GM12891 (cell line): ENCODE results near the gene TULP4.
"Not testable (repeated sequence)": the region's sequence is repeated elsewhere in the genome, so short reads cannot be mapped to it uniquely, and the experiment has no call there.

ENCODE experiments used
- DNase-seq: peaks from one replicate; pipeline ENCODE4 v3.0.0; 2011; ENCODE audit warnings: low spot score; ENCODE audit not compliant: insufficient read length
- FAIRE-seq: peaks from 2 replicates; lab custom pipeline; 2011; peaks lifted over from hg19 to GRCh38; lab: Jason Lieb, UNC
- PAX5 ChIP-seq: IDR thresholded peaks from 2 replicates; pipeline ENCODE4 v1.6.1; 2011; ENCODE audit warnings: low read length, moderate library complexity, mild to moderate bottlenecking; ENCODE audit not compliant: insufficient read depth, severe bottlenecking
- POLR2A ChIP-seq: IDR thresholded peaks from 2 replicates; pipeline ENCODE4 v1.6.1; 2011; ENCODE audit warnings: low read depth, low read length, control low read depth
- POLR2AphosphoS5 ChIP-seq: IDR thresholded peaks from 2 replicates; pipeline ENCODE4 v1.6.1; 2011; ENCODE audit warnings: low read depth, low read length, control low read depth
- POU2F2 ChIP-seq: IDR thresholded peaks from 2 replicates; pipeline ENCODE4 v1.6.1; 2011; ENCODE audit warnings: low read depth, mild to moderate bottlenecking, control low read depth, low read length, moderate library complexity
- SPI1 ChIP-seq: IDR thresholded peaks from 2 replicates; pipeline ENCODE4 v1.6.1; 2011; ENCODE audit warnings: low read depth, low read length, control low read depth
- TAF1 ChIP-seq: IDR thresholded peaks from 2 replicates; pipeline ENCODE4 v1.6.1; 2011; ENCODE audit warnings: low read depth, low read length, control low read depth

TULP4 gene

DNA sequence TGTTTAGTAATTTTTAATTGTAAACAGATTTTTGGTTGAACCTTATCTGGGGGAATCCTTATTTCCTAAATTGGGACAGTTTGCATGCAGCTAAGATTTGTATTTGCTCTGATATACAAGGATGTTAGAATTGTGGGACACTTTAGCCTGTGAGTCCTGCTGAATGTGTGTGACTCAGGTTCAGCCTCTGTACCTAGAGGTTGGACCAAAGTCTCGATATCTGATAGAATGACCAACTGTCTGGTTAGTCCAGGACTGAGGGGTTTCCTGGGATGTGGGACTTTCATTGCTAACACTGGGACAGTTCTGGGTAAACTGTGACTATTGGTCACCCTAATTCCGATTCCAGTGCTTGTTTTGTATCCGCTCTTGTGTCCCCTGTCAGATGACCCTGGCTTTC, 20.2 kb upstream of the TULP4 start:
- FAIRE-seq (peak; percentile 67), DNase-seq (no peak)
- no peak for TF ChIP-seq POLR2AphosphoS5
- no peak for TF ChIP-seq POU2F2
- TF ChIP-seq POLR2A = no peak
- TF ChIP-seq TAF1 = no peak
- TF ChIP-seq PAX5 = no peak
- TF ChIP-seq SPI1 = no peak

DNA sequence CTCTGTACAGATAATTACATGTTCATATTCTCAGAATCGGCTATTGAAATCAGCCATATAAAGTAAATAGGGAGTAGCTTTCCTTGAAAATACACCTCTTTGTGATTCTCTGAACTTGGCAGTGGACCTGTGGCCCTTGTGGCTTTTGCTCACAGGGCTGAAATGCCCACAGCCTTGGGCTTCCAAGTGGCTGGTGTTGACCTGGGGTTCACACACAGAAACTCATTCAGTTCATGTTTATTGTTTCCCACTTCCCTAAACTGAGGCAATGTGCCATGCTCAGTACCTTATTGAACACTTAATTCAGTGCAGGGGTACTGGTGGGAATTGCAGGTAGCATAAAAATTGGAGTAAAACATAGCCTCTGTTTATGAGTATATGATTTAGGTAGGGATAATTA, 19.1 kb upstream of the TULP4 start:
- FAIRE-seq (peak; percentile 74), DNase-seq (no peak)
- TF ChIP-seq SPI1 (peak; percentile 92), POLR2AphosphoS5 (no peak)

DNA sequence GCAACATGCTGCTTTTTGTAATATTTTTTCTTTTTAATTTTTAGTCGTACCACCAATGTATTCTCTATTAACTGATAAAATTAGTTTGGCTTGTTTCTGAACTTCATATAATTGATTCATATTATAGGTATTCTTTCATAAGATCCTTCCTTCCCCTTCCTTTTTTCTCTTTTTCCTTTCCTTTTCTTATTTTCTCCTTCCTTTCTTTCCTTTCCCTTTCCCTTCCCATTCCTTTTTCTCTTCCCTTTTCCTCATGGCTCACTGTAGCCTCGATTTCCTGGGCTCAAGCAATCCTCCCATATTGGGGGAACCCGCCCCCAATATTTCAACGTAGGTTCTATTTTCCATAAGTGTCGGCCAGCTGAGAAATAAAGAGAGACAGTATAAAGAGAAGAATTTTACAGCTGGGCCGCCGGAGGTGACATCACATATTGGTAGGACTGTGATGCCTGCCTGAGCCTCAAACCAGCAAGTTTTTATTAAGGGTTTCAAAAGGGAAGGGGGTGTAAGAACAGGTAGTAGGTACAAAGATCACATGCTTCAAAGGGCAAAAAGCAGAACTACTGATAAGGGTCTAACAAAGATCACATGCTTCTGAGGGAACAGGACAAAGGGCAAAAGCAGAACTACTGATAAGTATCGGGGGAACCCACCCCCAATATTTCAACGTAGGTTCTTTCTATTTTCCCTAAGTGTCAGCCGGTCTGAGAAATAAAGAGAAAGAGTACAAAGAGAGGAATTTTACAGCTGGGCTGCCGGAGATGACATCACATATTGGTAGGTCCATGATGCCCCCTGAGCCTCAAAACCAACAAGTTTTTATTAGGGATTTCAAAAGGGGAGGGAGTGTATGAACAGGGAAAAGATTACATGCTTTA, 16.1 kb upstream of the TULP4 start:
- FAIRE-seq, DNase-seq: not testable (repeated sequence)

DNA sequence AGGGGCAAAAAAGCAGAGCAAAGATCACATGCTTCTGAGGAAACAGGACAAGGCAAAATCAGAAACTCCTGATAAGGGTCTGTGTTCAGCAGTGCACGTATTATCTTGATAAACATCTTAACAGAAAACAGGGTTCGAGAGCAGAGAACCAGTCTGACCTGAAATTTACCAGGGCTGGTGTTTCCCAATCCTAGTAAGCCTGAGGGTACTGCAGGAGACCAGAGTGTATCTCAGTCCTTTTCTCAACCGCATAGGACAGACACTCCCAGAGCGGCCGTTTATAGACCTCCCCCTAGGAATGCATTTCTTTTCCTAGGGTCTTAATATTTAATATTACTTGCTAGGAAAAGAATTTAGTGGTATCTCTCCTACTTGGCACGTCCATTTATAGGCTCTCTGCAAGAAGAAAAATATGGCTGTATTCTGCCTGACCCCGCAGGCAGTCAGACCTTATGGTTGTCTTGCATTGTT, 15.4 kb upstream of the TULP4 start:
- not testable (repeated sequence) for FAIRE-seq, DNase-seq

DNA sequence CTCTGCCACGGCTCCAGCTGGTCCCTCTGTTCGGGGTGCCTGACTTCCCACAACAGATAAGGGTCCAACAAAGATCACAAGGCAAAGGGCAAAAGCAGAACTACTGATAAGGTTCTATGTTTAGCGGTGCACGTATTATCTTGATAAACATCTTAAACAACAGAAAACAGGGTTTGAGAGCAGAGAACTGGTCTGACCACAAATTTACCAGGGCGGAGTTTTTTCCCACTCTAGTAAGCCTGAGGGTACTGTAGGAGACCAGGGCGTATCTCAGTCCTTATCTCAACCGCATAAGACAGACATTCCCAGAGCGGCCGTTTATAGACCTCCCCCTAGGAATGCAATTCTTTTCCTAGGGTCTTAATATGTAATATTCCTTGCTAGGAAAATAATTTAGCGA, 14.6 kb upstream of the TULP4 start:
- not testable (repeated sequence) for DNase-seq, FAIRE-seq

- not testable (repeated sequence) for FAIRE-seq, DNase-seq
Observed at GRCh38 chr6:158300306-158301143, 11.7 kb upstream of the TULP4 start.

- not testable (repeated sequence) for DNase-seq, FAIRE-seq
Observed at GRCh38 chr6:158301561-158301960, 10.7 kb upstream of the TULP4 start.

DNA sequence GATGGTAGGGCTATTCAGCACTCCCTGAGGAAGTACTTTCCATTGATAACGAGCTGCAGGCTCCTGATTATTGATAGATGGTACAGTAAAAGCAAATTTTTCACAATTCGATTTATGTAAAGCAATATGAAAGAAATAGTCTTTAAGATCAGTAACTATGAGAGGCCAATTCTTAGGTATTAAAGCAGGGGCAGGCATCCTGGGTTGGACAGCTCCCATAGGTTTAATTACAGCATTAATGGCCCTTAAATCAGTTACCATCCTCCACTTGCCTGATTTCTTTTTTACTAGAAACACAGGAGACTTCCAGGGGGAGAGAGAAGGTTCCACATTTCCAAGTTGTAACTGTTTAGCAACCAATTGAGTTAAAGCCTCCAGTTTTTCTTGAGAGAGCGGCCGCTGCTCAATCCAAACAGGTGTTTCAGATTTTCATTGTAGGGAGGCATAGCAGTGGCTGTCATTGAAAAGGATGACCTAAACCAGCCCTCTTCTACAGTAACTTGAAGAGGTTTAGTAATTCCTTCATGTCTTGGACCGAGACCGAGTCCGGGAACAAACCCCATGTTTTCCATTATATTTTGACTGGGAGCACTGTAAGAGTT, 10.0 kb upstream of the TULP4 start:
- DNase-seq, FAIRE-seq: not testable (repeated sequence)

DNA sequence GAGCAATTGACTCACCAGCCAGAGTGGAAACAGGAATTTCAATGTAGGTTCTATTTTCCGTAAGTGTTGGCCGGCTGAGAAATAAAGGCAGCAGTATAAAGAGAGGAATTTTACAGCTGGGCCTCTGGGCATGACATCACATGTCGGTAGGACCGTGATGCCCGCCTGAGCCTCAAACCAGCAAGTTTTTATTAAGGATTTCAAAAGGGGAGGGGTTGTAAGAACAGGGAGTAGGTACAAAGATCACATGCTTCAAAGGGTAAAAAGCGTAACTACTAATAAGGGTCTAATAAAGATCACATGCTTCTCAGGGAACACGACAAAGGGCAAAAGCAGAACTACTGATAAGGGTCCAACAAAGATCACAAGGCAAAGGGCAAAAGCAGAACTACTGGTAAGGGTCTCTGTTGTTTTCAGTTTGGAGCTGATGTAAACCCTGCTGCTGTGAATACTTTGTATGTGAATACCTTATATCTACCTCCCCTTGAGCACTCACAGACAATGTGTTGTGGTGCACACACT, 9.0 kb upstream of the TULP4 start:
- no peak for FAIRE-seq
- DNase-seq = no peak
- no peak for TF ChIP-seq SPI1
- TF ChIP-seq TAF1 = no peak
- no peak for TF ChIP-seq POU2F2
- TF ChIP-seq PAX5 = no peak
- TF ChIP-seq POLR2AphosphoS5 = no peak
- TF ChIP-seq POLR2A = no peak

GRCh38 chr6:158304254-158304653, 8.0 kb upstream of the TULP4 start:
- DNase-seq = no peak
- no peak for FAIRE-seq
- TF ChIP-seq PAX5 (no peak), POLR2A (no peak), POU2F2 (no peak), TAF1 (no peak), SPI1 (no peak), POLR2AphosphoS5 (no peak)

DNA sequence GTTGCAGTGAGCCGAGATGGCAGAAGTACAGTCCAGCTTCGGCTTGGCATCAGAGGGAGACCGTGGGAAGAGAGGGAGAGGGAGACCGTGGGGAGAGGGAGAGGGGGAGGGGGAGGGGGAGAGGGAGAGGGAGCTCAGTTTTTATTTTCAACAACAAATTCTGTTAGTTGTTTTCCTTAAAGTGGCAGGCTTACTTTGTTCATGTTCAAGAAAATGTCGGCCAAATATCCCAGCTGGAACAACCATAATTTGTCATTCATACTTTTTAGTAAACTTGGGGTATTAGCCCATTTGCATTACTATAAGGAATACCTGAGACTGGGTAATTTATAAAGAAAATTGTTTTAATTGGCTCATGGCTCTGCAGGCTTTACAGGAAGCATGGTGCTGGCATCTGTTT, 2.5 kb upstream of the TULP4 start:
- TF ChIP-seq PAX5 = no peak
- TF ChIP-seq POLR2AphosphoS5 = no peak
- TF ChIP-seq TAF1 = no peak
- TF ChIP-seq SPI1 = no peak
- TF ChIP-seq POU2F2 = no peak
- TF ChIP-seq POLR2A = no peak
- DNase-seq (no peak), FAIRE-seq (no peak)
